Naive thymus-derived CD8-positive, alpha-beta T cell (primary cell): Measurements from ENCODE around the gene VTI1B. TPM values are rescaled to one million over a fixed set of nuclear protein-coding genes. Genes with fewer than 3 reads are reported as not detected.

Source experiments
- ATAC-seq, 2 donors: fragments of 150-1000 bp; cut with Tn5 transposase in 1 of 2; sonication (Bioruptor Pico), chemical (Tn5 transposase) in 1 of 2; 1 replicate in 1 of 2; 2 replicates in 1 of 2; pipeline ENCODE4 v1.10.0; 2021; ENCODE audit warnings: mild to moderate bottlenecking in 2 of 2, moderate library complexity in 2 of 2
- POLR2A ChIA-PET: fragments of 350-600 bp; sonication (Branson Sonifier 250); formaldehyde crosslinking; loops from one replicate; lab custom pipeline; 2021; ENCODE audit warnings: antibody characterized with exemption; lab: Charles Lee
- DNase-seq, 10 donors: peaks; one replicate each; pipeline versions ENCODE4 v3.0.0 to v3.0.0-alpha.2; 2020 to 2022
- H3K27ac Mint-ChIP-seq, 10 donors: one replicate each; pipeline ENCODE4 v1.8.0; 2020 to 2022; ENCODE audit warnings: mild to moderate bottlenecking in 10 of 10, mixed read lengths in 10 of 10, moderate library complexity in 4 of 10, inconsistent platforms in 1 of 10
- H3K27me3 Mint-ChIP-seq, 5 donors: one replicate each; pipeline ENCODE4 v1.8.0; 2021 to 2022; ENCODE audit warnings: mixed read lengths in 5 of 5
- H3K36me3 Mint-ChIP-seq, 3 donors: one replicate each; pipeline ENCODE4 v1.8.0; 2020 to 2022; ENCODE audit warnings: mixed read lengths in 3 of 3, mild to moderate bottlenecking in 2 of 3, inconsistent platforms in 1 of 3
- H3K4me1 Mint-ChIP-seq, 4 donors: one replicate each; pipeline ENCODE4 v1.8.0; 2021 to 2022; ENCODE audit warnings: mixed read lengths in 4 of 4
- H3K4me3 Mint-ChIP-seq, 10 donors: one replicate each; pipeline ENCODE4 v1.8.0; 2020 to 2022; ENCODE audit warnings: mild to moderate bottlenecking in 10 of 10, mixed read lengths in 10 of 10, moderate library complexity in 6 of 10, inconsistent platforms in 1 of 10
- H3K9me3 Mint-ChIP-seq, 9 donors: one replicate each; pipeline ENCODE4 v1.8.0; 2020 to 2022; ENCODE audit warnings: mixed read lengths in 9 of 9, mild to moderate bottlenecking in 3 of 9, inconsistent platforms in 1 of 9, moderate library complexity in 1 of 9
- polyA plus RNA-seq, 3 donors: library from polyadenylated mRNA; unstranded; fragments of 300-500 nt; fragmentation: Illumina TruSeq; gene quantifications; one replicate each; pipeline ENCODE4 v1.2.3, GENCODE V29; 2021
- total RNA-seq, 8 experiments: library from RNA in 2 of 8; stranded (reverse) in 2 of 8; gene quantifications; one replicate each; pipeline ENCODE4 v1.2.3 and lab custom pipeline; 2021 to 2026

VTI1B gene
- total and polyA plus RNA-seq, 5 experiments from 2014 or later = 64.4 to 87.9 (median 74.2) TPM

DNA sequence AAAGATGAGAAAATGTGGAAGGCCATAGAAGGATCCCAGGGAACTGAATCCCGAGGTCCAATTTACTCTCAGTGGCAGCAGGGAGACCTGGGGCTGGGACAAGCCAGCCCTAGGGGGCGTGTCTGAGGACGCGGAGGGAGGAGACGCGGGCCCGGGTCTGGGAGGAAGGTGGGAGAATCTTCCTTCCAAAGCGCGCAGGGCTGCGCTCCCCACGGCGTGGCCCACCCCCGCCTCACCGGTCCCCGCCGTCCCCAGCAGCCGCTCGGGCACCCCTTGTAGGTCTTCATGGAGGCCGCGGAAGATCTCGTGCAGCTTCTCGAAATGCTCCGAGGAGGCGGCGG, 323 bp downstream of the VTI1B start:
- peaks cover 20 to 55% (median 46%) of the 10 kb centered on the region in 4 donors for H3K4me1 Mint-ChIP-seq
- H3K27me3 Mint-ChIP-seq = no peaks in the 10 kb centered on the region
- POLR2A ChIA-PET = interaction anchor here (1.0 to 4.0 kb wide), 6 partner anchors 21 to 142 kb away, joined by 3 to 15 read pairs (median 5); partner anchors contain the start of genes ARG2, PIGH, RDH11 and ZFYVE26
- H3K36me3 Mint-ChIP-seq = peaks cover 0 to 19% (median 0%) of the 10 kb centered on the region in 3 donors
- ATAC-seq (peak; percentile 42 to 54), DNase-seq (peak in 5 of 10 donors; percentile 34 to 66 (median 49))
- no peaks in the 10 kb centered on the region for H3K9me3 Mint-ChIP-seq
- H3K4me3 Mint-ChIP-seq = peak overlapping the region; percentile 87 to 96 (median 91)
- peak overlapping the region; percentile 70 to 94 (median 91) for H3K27ac Mint-ChIP-seq

DNA sequence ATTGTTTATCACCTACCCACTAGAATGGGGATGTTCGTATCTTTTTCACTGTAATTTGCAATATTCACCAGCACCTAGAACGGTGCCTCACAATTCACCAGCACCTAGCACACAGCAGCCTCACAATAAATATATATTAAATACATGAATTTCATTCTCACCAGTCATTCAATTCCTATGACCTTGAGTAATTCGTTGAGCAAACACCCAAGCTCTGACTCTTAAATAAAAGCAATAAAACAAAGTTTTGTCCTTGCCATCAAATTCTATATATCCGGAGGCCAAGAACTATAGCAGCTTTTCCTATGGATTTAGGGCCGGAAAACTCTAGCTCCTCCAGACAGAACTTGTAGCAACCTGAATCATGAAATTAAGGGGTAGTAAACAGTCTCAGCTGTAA, 981 bp downstream of the VTI1B start:
- DNase-seq = no peak
- POLR2A ChIA-PET = interaction anchor here (1.0 to 4.0 kb wide), 6 partner anchors 22 to 143 kb away, joined by 3 to 15 read pairs (median 5); partner anchors contain the start of genes ARG2, PIGH, RDH11 and ZFYVE26
- Mint-ChIP-seq H3K9me3 (no peaks in the 10 kb centered on the region), H3K27ac (peak overlapping the region; percentile 70 to 94 (median 91)), H3K36me3 (peaks cover 0 to 16% (median 0%) of the 10 kb centered on the region in 3 donors), H3K27me3 (no peaks in the 10 kb centered on the region), H3K4me1 (peaks cover 23 to 62% (median 52%) of the 10 kb centered on the region in 4 donors), H3K4me3 (peak overlapping the region; percentile 87 to 96 (median 91))
- ATAC-seq = no peak

DNA sequence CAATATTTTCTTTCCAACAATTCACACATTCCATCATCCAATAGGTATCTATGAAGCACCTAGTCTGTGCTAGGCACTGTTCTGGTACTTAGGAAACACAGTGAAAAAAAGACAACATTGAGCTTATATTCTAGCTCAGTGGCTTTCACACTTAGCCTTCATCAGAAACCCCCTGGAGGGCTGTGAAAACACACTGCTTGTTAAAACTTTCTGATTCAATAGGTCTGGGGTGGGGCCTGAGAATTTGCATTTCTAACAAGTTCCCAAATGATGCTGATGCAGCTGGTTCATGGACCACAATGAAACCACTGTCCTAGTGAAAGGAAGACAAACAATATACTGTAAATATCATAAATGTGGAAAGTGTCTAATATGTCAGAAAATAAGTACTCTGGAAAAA, 5.9 kb downstream of the VTI1B start:
- ATAC-seq (peak in 1 of 2 donors; percentile 30), DNase-seq (no peak)
- Mint-ChIP-seq H3K4me3 (peak overlapping the region in 2 of 10 donors; percentile 10 to 30), H3K36me3 (peaks cover 0 to 9% (median 0%) of the 10 kb centered on the region in 3 donors), H3K4me1 (peaks cover 30 to 85% (median 73%) of the 10 kb centered on the region in 4 donors), H3K27ac (peak overlapping the region in 3 of 10 donors; percentile 14 to 75 (median 33)), H3K9me3 (no peaks in the 10 kb centered on the region), H3K27me3 (no peaks in the 10 kb centered on the region)
- POLR2A ChIA-PET = no interaction called here

DNA sequence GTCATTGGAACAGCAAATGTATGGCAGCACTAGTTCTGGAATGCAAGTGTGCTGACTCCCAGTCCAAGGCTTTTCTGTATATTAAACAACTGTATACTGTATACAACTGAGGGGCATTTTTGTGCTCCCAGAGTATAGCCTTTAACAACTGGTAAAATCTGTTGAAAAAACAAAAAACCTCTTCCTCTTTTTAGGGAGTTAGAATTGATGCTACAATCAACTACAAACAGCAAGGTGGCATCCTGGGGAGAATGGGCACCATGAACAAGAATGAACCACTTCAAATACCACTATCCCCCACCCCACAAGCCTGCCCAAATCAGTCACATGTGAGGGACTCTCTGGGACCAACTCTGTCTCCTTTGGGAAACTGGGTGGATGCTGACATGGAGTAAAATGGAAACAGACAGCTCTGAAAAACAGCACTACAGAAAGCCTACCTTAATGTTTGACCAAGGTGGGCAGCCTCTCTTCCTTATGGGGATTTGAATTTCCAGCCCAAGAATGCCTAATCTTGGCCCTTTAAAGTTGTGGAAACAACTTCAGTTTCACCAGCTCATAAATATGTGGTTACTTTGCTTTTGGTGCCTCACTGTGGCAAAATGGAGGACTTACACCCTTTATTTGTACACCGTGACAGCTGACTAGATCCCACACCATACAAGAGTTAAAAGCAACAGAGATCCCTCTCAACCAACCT, 7.5 kb downstream of the VTI1B start:
- Mint-ChIP-seq H3K9me3 (no peaks in the 10 kb centered on the region), H3K27ac (peak overlapping the region; percentile 0 to 92 (median 58)), H3K27me3 (no peaks in the 10 kb centered on the region), H3K4me3 (peak overlapping the region in 2 of 10 donors; percentile 3 to 59), H3K36me3 (peaks cover 0 to 20% (median 0%) of the 10 kb centered on the region in 3 donors), H3K4me1 (peaks cover 27 to 80% (median 63%) of the 10 kb centered on the region in 4 donors)
- DNase-seq (peak in 7 of 10 donors; percentile 10 to 57 (median 35)), ATAC-seq (peak; percentile 85)
- POLR2A ChIA-PET = interaction anchor here (1.5 kb wide), 1 partner anchor 48 kb away, joined by 5 read pairs; no protein-coding TSS in a partner anchor

DNA sequence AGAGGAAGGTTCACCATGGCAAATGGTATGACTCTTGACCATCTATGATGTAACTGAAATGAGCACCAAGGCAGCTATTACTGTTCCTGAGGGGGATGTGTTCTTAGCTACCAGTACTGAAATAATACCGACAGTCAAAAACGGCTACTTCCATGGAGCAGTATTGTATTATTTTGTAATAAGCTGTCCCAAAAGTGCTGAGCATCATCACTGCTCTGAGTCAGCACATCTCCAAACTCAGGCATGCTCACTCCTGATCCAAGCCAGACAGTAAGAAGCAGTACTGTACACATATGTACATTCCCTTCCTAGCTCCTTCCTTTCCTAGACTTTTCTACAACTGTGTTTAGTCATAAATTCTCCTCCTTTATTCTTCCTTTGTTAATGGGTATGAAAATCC, 8.6 kb downstream of the VTI1B start:
- no peak for DNase-seq
- POLR2A ChIA-PET = interaction anchor here (1.5 kb wide), 1 partner anchor 47 kb away, joined by 5 read pairs; no protein-coding TSS in a partner anchor
- peaks cover 27 to 69% (median 59%) of the 10 kb centered on the region in 4 donors for H3K4me1 Mint-ChIP-seq
- H3K4me3 Mint-ChIP-seq = no peak overlapping the region
- peaks cover 0 to 25% (median 0%) of the 10 kb centered on the region in 3 donors for H3K36me3 Mint-ChIP-seq
- H3K9me3 Mint-ChIP-seq = no peaks in the 10 kb centered on the region
- ATAC-seq = no peak
- H3K27ac Mint-ChIP-seq = peak overlapping the region in 5 of 10 donors; percentile 0 to 75 (median 55)
- no peaks in the 10 kb centered on the region for H3K27me3 Mint-ChIP-seq

DNA sequence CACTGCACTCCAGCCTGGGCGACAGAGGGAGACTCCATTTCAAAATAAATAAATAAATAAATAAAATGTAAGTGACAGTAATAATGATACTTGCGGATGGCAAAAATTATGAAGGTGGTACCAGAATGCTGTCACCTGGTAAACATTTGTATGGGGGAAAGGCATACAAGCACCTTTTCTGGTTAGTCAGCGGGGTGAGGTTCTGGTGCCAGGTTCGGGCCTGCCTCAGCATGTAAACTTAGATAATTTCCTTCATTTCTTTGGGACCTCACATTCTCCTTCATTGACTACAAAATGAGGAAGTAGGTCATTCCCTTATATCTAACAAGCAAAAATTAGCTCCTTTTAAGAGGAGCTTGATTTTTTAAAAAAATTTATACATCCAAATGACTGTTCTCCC, 10.8 kb downstream of the VTI1B start:
- Mint-ChIP-seq H3K27ac (no peak overlapping the region), H3K36me3 (peaks cover under 1 to 41% (median 1%) of the 10 kb centered on the region in 3 donors), H3K4me1 (peaks cover 18 to 49% (median 39%) of the 10 kb centered on the region in 4 donors), H3K4me3 (no peak overlapping the region), H3K9me3 (no peaks in the 10 kb centered on the region), H3K27me3 (no peaks in the 10 kb centered on the region)
- no peak for ATAC-seq
- DNase-seq = no peak
- POLR2A ChIA-PET = no interaction called here

DNA sequence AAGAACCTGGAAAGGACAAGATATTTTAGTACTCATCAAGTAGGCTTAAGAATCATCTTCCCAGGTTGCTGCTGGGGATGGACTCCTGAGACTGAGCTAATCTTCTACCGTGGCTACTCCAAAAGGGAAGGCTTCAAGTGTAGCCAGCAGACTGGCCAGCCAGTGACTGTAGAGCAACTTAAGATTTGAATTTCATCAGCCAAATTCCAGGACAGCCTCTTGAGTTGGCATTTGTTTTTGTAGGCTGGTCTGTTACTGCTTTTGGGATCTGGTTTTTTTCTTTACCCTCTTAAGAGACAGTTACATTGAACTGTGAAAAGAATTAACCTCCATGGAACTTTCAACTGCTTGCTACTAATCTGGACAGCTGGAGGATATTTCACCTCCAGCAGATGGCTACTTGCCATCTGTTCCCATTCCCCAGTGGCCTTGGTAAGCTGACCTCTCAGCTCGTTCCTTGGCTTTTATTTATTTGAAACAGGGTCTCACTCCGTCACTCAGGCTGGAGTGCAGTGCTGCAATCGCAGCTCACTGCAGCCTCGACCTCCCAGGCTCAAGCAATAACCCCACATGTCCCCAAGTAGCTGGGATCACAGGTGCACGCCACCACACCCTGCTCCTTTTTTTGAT, 20.7 kb downstream of the VTI1B start:
- ATAC-seq (no peak), DNase-seq (no peak)
- Mint-ChIP-seq H3K27me3 (no peaks in the 10 kb centered on the region), H3K4me3 (no peak overlapping the region), H3K9me3 (no peaks in the 10 kb centered on the region), H3K27ac (no peak overlapping the region), H3K36me3 (peaks cover 3 to 93% (median 37%) of the 10 kb centered on the region in 3 donors), H3K4me1 (no peaks in the 10 kb centered on the region)
- POLR2A ChIA-PET = no interaction called here

DNA sequence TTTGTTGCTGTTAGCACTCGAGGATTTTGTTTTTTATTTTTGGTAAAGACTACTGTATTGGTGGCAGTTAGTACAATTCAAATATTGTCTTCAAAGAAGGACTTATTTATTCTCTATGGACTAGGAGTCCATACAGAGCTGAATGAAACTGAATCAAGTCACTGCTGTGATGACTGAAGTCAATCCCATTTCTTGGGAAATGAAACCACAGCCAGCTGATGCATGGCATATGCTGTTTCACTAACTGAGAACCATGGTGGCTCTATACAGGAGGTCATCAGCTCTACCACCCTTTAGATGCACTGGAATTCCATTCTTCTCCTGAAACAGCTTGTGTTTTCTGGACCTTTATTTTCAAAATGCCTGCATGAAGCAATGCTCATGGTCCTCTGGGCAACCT, 22.2 kb downstream of the VTI1B start:
- H3K4me1 Mint-ChIP-seq = no peaks in the 10 kb centered on the region
- no peak overlapping the region for H3K4me3 Mint-ChIP-seq
- no peaks in the 10 kb centered on the region for H3K9me3 Mint-ChIP-seq
- POLR2A ChIA-PET = no interaction called here
- DNase-seq (no peak), ATAC-seq (no peak)
- H3K36me3 Mint-ChIP-seq = peaks cover 0 to 87% (median 35%) of the 10 kb centered on the region in 3 donors
- H3K27me3 Mint-ChIP-seq = no peaks in the 10 kb centered on the region
- H3K27ac Mint-ChIP-seq = peak overlapping the region in 1 of 10 donors; percentile 11

DNA sequence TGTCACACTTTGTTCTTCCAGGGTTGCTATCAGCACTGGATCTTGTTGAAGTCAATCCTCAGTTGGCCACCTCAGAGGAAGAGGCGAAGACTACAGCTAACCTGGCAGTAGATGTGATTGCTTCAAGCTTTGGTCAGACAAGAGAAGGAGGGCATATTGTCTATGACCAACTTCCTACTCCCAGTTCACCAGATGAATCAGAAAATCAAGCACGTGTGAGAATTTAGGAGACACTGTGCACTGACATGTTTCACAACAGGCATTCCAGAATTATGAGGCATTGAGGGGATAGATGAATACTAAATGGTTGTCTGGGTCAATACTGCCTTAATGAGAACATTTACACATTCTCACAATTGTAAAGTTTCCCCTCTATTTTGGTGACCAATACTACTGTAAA, 23.7 kb downstream of the VTI1B start:
- peak overlapping the region in 3 of 10 donors; percentile 19 to 58 (median 41) for H3K27ac Mint-ChIP-seq
- H3K36me3 Mint-ChIP-seq = peaks cover 0 to 88% (median 29%) of the 10 kb centered on the region in 3 donors
- POLR2A ChIA-PET = no interaction called here
- H3K27me3 Mint-ChIP-seq = no peaks in the 10 kb centered on the region
- no peak for ATAC-seq
- no peak for DNase-seq
- H3K4me1 Mint-ChIP-seq = no peaks in the 10 kb centered on the region
- H3K9me3 Mint-ChIP-seq = no peaks in the 10 kb centered on the region
- H3K4me3 Mint-ChIP-seq = no peak overlapping the region

DNA sequence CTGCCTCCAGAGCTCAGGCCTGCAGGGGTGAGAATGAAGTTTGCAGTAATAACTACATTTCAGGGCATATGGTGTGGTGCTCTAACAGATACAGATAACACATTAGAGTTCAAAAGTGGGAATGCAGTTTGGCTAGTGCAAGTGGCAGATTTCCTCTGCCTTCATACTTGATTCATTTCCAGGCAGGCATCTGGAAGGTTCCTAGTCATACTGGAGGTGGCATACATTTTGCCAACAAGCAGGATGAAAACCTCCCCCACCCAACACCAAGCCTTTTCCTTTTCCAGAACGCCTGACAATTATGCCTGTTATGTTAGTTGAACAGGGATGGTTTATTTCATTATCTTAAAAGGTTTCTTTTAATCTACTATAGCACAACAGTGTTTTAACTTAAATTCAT, 24.3 kb downstream of the VTI1B start:
- H3K4me3 Mint-ChIP-seq = no peak overlapping the region
- DNase-seq (no peak), ATAC-seq (no peak)
- peaks cover 0 to 88% (median 25%) of the 10 kb centered on the region in 3 donors for H3K36me3 Mint-ChIP-seq
- H3K9me3 Mint-ChIP-seq = no peaks in the 10 kb centered on the region
- POLR2A ChIA-PET = no interaction called here
- peak overlapping the region in 3 of 10 donors; percentile 21 to 47 (median 27) for H3K27ac Mint-ChIP-seq
- H3K4me1 Mint-ChIP-seq = no peaks in the 10 kb centered on the region
- no peaks in the 10 kb centered on the region for H3K27me3 Mint-ChIP-seq

DNA sequence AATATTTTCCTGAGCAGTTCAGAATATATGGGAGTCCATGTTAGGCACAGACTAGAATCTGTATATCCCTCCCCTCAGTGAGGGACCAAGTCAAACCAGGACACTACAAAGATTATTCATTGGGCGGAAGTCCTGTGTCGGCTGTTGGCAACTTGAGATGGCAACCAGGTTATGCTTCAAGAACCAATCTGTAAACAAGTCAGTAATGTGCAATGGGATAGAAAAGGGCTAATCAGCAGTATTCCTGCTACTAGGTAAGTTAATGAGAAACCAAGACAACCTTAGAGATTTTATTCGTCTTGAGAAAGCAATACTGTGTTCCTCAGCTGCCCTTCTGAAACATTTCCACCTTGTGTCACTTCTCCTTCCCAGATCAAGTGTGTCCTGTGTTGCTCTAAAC, 28.3 kb downstream of the VTI1B start:
- Mint-ChIP-seq H3K4me3 (no peak overlapping the region), H3K9me3 (no peaks in the 10 kb centered on the region), H3K27me3 (no peaks in the 10 kb centered on the region), H3K4me1 (peaks cover 0 to 3% (median 0%) of the 10 kb centered on the region in 4 donors), H3K36me3 (peaks cover 0 to 51% (median 10%) of the 10 kb centered on the region in 3 donors), H3K27ac (peak overlapping the region in 1 of 10 donors; percentile 32)
- no peak for ATAC-seq
- POLR2A ChIA-PET = no interaction called here
- DNase-seq = no peak

DNA sequence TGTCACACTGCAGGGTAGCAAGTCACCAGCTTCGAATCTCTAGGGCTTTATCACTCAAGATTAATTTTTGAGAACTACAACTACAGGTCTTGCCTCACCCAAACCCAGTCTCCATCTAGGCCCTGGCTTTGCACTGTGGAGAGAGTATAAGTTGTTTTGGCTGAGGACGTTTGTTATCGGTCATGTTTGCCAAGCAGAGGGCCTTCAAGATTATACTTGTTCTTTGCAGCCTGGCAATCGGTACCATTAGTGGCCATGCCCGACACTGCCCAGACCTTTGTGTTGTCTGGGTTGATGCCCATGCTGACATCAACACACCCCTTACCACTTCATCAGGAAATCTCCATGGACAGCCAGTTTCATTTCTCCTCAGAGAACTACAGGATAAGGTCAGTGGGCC, 29.0 kb downstream of the VTI1B start:
- ATAC-seq (no peak), DNase-seq (no peak)
- peak overlapping the region in 2 of 10 donors; percentile 28 to 63 for H3K27ac Mint-ChIP-seq
- no peak overlapping the region for H3K4me3 Mint-ChIP-seq
- H3K4me1 Mint-ChIP-seq = peaks cover 0 to 3% (median 0%) of the 10 kb centered on the region in 4 donors
- POLR2A ChIA-PET = no interaction called here
- H3K27me3 Mint-ChIP-seq = no peaks in the 10 kb centered on the region
- H3K36me3 Mint-ChIP-seq = peaks cover 0 to 44% (median 3%) of the 10 kb centered on the region in 3 donors
- no peaks in the 10 kb centered on the region for H3K9me3 Mint-ChIP-seq

DNA sequence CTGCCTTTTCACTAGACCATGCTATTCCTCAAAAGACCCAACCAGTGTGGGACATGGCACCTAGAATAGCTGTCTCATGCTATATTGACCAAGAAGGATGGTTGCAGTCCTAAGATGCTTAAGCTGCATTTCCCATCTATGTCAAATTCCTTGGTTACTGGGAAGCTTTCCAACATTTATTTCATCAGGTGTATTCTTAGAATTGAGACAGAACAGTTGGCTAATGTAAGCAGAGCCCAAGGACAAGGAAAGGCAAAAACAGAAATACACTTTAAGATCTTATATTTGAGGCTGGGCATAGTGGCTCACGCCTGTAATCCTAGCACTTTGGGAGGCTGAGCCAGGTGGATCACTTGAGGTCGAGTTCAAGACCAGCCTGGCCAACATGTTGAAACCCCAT, 30.0 kb downstream of the VTI1B start:
- ATAC-seq (no peak), DNase-seq (no peak)
- peaks cover 0 to 34% (median 0%) of the 10 kb centered on the region in 3 donors for H3K36me3 Mint-ChIP-seq
- H3K4me1 Mint-ChIP-seq = peaks cover 0 to 3% (median 0%) of the 10 kb centered on the region in 4 donors
- POLR2A ChIA-PET = no interaction called here
- no peaks in the 10 kb centered on the region for H3K27me3 Mint-ChIP-seq
- peak overlapping the region in 4 of 10 donors; percentile 27 to 70 (median 34) for H3K27ac Mint-ChIP-seq
- no peaks in the 10 kb centered on the region for H3K9me3 Mint-ChIP-seq
- no peak overlapping the region for H3K4me3 Mint-ChIP-seq
